ENCODE results near the gene SETD5.

The SETD5 gene

DNA sequence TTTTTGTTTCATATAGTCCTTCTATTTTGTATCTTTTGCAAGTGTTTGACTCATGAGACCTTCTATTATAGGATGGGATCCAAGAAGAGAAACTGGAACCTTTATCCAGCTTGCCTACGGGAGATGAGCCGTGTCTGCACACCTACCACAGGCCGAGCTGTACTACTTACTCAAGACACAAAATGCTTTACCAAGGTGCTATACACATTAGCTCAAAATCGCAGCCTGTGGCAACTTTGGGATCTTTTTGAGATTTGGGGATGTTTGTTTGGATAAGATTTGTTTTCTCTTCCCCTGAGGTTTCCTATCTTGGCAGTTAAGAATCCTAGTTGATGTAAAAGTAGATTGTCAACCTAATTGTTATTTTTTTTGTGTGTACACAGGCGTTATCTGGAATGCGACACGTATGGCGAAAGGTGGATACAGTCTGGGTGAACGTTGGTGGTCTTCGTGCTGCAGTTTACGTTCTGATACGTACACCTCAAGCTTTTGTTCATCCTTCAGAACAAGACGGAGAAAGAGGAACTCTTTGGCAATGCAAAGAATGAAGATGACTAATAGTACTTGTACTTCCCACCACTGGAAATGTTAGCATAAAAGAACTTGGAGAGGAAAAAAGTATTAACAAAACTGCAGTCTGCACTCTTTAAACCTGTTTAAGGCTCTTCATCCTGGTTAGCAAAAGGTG is 13.1 kb upstream of the SETD5 start:
- H3K4me3 ChIP-seq (ENCODE audit: low read depth, low read length), result no peak overlapping the region
- TF ChIP-seq, protein P1, sequence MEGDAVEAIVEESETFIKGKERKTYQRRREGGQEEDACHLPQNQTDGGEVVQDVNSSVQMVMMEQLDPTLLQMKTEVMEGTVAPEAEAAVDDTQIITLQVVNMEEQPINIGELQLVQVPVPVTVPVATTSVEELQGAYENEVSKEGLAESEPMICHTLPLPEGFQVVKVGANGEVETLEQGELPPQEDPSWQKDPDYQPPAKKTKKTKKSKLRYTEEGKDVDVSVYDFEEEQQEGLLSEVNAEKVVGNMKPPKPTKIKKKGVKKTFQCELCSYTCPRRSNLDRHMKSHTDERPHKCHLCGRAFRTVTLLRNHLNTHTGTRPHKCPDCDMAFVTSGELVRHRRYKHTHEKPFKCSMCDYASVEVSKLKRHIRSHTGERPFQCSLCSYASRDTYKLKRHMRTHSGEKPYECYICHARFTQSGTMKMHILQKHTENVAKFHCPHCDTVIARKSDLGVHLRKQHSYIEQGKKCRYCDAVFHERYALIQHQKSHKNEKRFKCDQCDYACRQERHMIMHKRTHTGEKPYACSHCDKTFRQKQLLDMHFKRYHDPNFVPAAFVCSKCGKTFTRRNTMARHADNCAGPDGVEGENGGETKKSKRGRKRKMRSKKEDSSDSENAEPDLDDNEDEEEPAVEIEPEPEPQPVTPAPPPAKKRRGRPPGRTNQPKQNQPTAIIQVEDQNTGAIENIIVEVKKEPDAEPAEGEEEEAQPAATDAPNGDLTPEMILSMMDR (IDR thresholded peaks at IDR 0.05; ENCODE audit: low read depth, low read length), result no peak

DNA sequence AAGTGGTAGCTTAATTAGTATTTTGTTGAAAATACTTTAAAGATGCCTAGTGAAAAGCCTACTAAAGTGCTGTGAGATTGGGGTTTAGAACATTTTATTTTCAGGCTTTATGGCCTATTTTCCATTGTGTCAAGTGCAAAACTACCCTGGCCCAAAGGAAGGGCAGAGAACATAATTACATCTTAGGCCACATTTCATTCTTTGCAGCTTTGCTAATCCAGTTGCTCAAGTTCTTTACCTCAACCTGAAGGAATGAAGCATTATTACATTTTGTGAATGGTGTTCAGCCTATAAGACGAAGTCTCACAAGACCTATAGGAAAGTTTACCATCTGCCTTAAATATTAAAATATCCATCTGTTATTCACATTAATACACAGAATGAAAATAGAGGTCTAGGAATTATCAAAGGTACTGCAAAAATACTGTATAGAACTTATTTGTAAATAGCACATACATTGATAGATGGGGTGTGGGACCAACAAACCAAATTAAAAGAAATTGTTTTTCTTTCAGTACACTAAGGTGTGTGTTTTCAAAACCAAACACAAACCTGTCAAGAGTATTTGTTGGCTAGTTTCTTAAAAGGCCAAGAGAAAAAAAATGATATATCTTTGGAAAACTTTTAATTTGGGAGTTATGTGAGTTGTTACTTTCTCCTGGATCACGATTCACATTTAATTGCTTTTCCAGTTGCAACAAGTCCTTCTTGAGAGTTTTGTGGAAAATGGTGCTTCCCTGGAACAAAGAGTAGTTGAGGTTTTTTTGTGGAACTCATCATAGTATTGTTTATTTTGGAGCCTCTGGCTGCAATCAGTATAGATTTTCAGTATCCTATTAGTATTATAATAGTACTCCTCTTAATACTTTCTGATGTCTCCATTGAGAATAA is 12.0 kb upstream of the SETD5 start:
- H3K4me3 ChIP-seq (ENCODE audit: low read depth, low read length), result no peak overlapping the region
- TF ChIP-seq, protein P1 (IDR thresholded peaks at IDR 0.05; ENCODE audit: low read depth, low read length), result no peak

DNA sequence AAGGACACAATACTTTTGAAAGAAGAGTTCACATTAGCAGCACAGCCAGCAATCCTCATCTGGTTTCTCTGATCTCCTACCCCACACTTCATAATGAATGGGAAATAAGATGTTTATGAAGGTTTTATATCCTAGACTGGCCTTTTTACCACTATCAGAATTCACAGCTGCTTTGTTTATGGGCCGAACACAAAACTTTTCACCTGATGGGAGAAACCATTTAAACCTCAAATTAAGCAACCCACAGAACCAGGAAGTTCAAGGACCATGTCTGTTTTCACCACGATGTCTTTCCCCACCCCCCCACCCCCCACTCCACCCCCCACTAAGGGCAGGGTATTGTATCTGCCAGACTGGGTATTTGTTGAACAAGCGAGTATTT is 11.3 kb upstream of the SETD5 start:
- H3K4me3 ChIP-seq (ENCODE audit: low read depth, low read length), result no peak overlapping the region
- TF ChIP-seq, protein P1 (IDR thresholded peaks at IDR 0.05; ENCODE audit: low read depth, low read length), result no peak

DNA sequence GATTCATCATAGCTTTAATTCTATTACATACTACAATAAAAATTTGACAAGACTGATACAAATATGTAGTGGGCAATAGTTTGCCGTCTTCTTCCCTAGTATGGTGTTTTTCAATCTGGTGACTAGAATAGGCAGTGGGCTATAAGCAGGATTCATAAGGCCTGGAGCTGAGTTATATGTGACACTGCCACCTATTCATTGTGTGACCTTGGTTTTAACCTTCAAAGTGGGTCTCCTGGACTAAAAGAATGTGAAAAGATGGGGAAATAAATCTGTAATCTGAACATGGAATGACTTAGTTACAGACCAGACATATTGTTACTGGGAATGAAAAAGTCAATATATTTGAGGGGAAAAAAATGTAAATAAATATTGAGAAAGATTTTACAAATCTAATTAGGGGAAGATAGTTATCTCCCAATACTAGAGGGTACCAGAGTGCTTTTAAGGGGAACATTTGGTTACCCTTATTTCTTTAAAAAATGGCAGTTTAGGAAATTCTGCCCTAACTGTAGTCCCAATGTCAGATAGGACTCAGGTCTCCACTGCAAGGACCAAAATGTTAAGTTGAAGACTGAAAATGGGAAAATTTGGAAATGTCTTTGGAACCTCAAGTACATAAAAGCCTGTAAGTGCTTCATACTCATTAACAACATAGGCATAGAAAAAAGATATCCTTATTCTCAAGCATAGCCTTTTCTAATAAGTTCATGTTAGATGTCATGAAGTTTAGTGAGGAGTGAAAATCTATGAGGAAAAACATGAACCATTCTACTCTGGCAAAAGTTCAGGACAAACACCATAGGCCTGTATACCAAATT is 10.7 kb upstream of the SETD5 start:
- TF ChIP-seq, protein P1 (IDR thresholded peaks at IDR 0.05; ENCODE audit: low read depth, low read length), result no peak
- no peak overlapping the region for H3K4me3 ChIP-seq (ENCODE audit: low read depth, low read length)

DNA sequence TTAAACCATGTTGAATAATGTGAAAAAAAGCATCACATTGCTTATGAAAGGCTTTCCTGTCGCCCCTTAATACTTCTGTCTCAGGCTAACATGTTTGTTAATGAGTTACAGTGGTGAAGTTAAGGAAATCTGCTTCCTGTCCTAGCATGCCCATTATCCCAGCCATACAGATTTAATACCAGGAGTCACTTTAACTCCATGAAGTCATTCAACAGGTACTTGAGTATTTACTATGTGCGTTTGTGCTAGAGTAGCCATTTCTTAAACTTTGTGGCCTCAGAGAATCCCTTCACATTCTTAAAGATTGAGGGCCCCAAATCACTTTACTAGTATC is 10.1 kb upstream of the SETD5 start:
- TF ChIP-seq, protein P1 (IDR thresholded peaks at IDR 0.05; ENCODE audit: low read depth, low read length), result no peak

DNA sequence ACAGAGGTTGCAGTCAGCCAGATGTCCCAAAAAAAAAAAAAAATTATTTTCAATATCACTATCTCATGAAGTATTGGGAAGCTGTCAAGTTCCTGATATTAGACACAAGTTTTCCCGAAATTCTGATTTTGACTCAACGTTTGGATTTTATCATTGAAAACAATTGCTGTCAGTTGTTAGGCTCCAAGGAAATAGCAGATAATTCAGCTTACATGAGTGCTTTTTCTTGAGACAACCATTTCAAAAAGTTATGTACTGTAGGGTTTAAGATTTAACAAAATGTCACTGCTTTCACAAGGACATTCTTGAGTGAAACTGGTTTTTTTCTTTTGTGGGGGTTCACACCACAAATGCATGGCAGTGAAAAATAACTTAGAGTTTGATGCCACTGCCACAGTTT is 9.3 kb upstream of the SETD5 start:
- TF ChIP-seq, protein P1 (IDR thresholded peaks at IDR 0.05; ENCODE audit: low read depth, low read length), result no peak
- no peak overlapping the region for H3K4me3 ChIP-seq (ENCODE audit: low read depth, low read length)

More for the DNA sequence above, 10.1 kb upstream of the SETD5 start:
- H3K4me3 ChIP-seq (ENCODE audit: low read depth, low read length), result no peak overlapping the region

Data from WI38 (cell line).